Measurements from ENCODE around the gene FN1.

- TF ChIP-seq, protein P1, sequence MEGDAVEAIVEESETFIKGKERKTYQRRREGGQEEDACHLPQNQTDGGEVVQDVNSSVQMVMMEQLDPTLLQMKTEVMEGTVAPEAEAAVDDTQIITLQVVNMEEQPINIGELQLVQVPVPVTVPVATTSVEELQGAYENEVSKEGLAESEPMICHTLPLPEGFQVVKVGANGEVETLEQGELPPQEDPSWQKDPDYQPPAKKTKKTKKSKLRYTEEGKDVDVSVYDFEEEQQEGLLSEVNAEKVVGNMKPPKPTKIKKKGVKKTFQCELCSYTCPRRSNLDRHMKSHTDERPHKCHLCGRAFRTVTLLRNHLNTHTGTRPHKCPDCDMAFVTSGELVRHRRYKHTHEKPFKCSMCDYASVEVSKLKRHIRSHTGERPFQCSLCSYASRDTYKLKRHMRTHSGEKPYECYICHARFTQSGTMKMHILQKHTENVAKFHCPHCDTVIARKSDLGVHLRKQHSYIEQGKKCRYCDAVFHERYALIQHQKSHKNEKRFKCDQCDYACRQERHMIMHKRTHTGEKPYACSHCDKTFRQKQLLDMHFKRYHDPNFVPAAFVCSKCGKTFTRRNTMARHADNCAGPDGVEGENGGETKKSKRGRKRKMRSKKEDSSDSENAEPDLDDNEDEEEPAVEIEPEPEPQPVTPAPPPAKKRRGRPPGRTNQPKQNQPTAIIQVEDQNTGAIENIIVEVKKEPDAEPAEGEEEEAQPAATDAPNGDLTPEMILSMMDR (IDR thresholded peaks at IDR 0.05), result no peak
- no peak for TF ChIP-seq POLR2A (IDR thresholded peaks at IDR 0.05)
These were observed 76.8 kb downstream of the FN1 start for GRCh38 chr2:215358891-215359575.
